ENCODE measurements around the gene RELA.
A peak's percentile ranks its signal among the peaks of the same experiment; 100 is the strongest.

RELA gene

GRCh38 chr11:65609229-65609628, 53.5 kb downstream of the RELA start:
- no peak overlapping the region for H3K9ac ChIP-seq (ENCODE audit: insufficient read length, low read depth)
- peaks cover 77% of the 10 kb centered on the region for H3K36me3 ChIP-seq (ENCODE audit: insufficient read depth, insufficient read length, low read length)
- no peak for TF ChIP-seq YY1 (IDR thresholded peaks at IDR 0.05; ENCODE audit: insufficient read depth, insufficient read length)
- TF ChIP-seq SUZ12 (IDR thresholded peaks at IDR 0.05; ENCODE audit: extremely low read depth, insufficient read depth, insufficient read length) = no peak
- no peak for TF ChIP-seq ZNF274 (IDR thresholded peaks at IDR 0.05; ENCODE audit: low read depth, low read length)

GRCh38 chr11:65607614-65608426, 54.9 kb downstream of the RELA start:
- Histone ChIP-seq H3K27me3 (ENCODE audit: insufficient read depth, insufficient read length) (no peaks in the 10 kb centered on the region), H3K4me1 (ENCODE audit: insufficient read depth, insufficient read length) (peaks cover 34% of the 10 kb centered on the region), H3K9me3 (ENCODE audit: insufficient read depth, low read length) (no peaks in the 10 kb centered on the region), H3K9ac (ENCODE audit: insufficient read length, low read depth) (peak overlapping the region; percentile 72), H3K36me3 (ENCODE audit: insufficient read depth, insufficient read length, low read length) (peaks cover 85% of the 10 kb centered on the region), H3K4me3 (ENCODE audit: insufficient read length, low read depth) (peak overlapping the region; percentile 3)
- DNase-seq (ENCODE audit: low read depth, low spot score) = no peak
- TF ChIP-seq ZNF274 (IDR thresholded peaks at IDR 0.05; ENCODE audit: low read depth, low read length) (no peak), SUZ12 (IDR thresholded peaks at IDR 0.05; ENCODE audit: extremely low read depth, insufficient read depth, insufficient read length) (no peak), YY1 (IDR thresholded peaks at IDR 0.05; ENCODE audit: insufficient read depth, insufficient read length) (no peak)

More at GRCh38 chr11:65609229-65609628, 53.5 kb downstream of the RELA start:
- DNase-seq (ENCODE audit: low read depth, low spot score) = no peak
- Histone ChIP-seq H3K4me3 (ENCODE audit: insufficient read length, low read depth) (no peak overlapping the region), H3K27me3 (ENCODE audit: insufficient read depth, insufficient read length) (no peaks in the 10 kb centered on the region), H3K9me3 (ENCODE audit: insufficient read depth, low read length) (no peaks in the 10 kb centered on the region), H3K4me1 (ENCODE audit: insufficient read depth, insufficient read length) (peaks cover 41% of the 10 kb centered on the region)

GRCh38 chr11:65606876-65607613, 55.7 kb downstream of the RELA start:
- peak; percentile 98 for DNase-seq (ENCODE audit: low read depth, low spot score)
- peaks cover 26% of the 10 kb centered on the region for H3K4me1 ChIP-seq (ENCODE audit: insufficient read depth, insufficient read length)
- H3K9ac ChIP-seq (ENCODE audit: insufficient read length, low read depth) = peak overlapping the region; percentile 77
- H3K27me3 ChIP-seq (ENCODE audit: insufficient read depth, insufficient read length) = no peaks in the 10 kb centered on the region
- H3K9me3 ChIP-seq (ENCODE audit: insufficient read depth, low read length) = no peaks in the 10 kb centered on the region
- H3K4me3 ChIP-seq (ENCODE audit: insufficient read length, low read depth) = peak overlapping the region; percentile 22
- peaks cover 82% of the 10 kb centered on the region for H3K36me3 ChIP-seq (ENCODE audit: insufficient read depth, insufficient read length, low read length)
- no peak for TF ChIP-seq ZNF274 (IDR thresholded peaks at IDR 0.05; ENCODE audit: low read depth, low read length)
- no peak for TF ChIP-seq SUZ12 (IDR thresholded peaks at IDR 0.05; ENCODE audit: extremely low read depth, insufficient read depth, insufficient read length)
- TF ChIP-seq YY1 (IDR thresholded peaks at IDR 0.05; ENCODE audit: insufficient read depth, insufficient read length) = no peak

DNA sequence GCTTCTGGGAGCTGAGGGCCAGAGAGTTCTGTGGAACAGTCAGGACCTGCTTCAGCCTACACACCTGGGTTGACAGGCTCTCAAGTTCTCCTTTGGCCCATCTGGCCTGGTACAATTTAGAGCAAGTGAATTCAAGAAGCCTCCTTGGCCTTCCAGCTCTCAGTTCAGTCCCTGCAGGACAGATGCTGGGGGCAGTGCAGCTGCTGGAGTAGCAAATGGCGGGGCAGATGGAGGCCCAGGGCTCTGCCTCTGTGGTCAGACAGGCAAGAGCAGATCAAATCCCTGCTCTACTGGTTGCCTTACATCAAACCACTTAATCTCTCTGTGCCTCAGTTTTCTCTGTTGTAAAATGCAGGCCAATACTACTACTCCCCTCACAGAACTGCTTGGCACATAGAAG, 58.5 kb downstream of the RELA start:
- Histone ChIP-seq H3K9ac (ENCODE audit: insufficient read length, low read depth) (no peak overlapping the region), H3K9me3 (ENCODE audit: insufficient read depth, low read length) (no peaks in the 10 kb centered on the region), H3K4me1 (ENCODE audit: insufficient read depth, insufficient read length) (peaks cover 14% of the 10 kb centered on the region), H3K27me3 (ENCODE audit: insufficient read depth, insufficient read length) (no peaks in the 10 kb centered on the region), H3K36me3 (ENCODE audit: insufficient read depth, insufficient read length, low read length) (peaks cover 69% of the 10 kb centered on the region), H3K4me3 (ENCODE audit: insufficient read length, low read depth) (no peak overlapping the region)
- TF ChIP-seq ZNF274 (IDR thresholded peaks at IDR 0.05; ENCODE audit: low read depth, low read length) (no peak), YY1 (IDR thresholded peaks at IDR 0.05; ENCODE audit: insufficient read depth, insufficient read length) (no peak), SUZ12 (IDR thresholded peaks at IDR 0.05; ENCODE audit: extremely low read depth, insufficient read depth, insufficient read length) (no peak)
- DNase-seq (ENCODE audit: low read depth, low spot score) = no peak
